ENCODE measurements around the gene IP6K2. TPM values are rescaled to one million over a fixed set of nuclear protein-coding genes. Genes with fewer than 3 reads are reported as not detected.

IP6K2 gene, protein sequence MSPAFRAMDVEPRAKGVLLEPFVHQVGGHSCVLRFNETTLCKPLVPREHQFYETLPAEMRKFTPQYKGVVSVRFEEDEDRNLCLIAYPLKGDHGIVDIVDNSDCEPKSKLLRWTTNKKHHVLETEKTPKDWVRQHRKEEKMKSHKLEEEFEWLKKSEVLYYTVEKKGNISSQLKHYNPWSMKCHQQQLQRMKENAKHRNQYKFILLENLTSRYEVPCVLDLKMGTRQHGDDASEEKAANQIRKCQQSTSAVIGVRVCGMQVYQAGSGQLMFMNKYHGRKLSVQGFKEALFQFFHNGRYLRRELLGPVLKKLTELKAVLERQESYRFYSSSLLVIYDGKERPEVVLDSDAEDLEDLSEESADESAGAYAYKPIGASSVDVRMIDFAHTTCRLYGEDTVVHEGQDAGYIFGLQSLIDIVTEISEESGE
- total RNA-seq, result 33.9 and 34.5 TPM in 2 replicates

DNA sequence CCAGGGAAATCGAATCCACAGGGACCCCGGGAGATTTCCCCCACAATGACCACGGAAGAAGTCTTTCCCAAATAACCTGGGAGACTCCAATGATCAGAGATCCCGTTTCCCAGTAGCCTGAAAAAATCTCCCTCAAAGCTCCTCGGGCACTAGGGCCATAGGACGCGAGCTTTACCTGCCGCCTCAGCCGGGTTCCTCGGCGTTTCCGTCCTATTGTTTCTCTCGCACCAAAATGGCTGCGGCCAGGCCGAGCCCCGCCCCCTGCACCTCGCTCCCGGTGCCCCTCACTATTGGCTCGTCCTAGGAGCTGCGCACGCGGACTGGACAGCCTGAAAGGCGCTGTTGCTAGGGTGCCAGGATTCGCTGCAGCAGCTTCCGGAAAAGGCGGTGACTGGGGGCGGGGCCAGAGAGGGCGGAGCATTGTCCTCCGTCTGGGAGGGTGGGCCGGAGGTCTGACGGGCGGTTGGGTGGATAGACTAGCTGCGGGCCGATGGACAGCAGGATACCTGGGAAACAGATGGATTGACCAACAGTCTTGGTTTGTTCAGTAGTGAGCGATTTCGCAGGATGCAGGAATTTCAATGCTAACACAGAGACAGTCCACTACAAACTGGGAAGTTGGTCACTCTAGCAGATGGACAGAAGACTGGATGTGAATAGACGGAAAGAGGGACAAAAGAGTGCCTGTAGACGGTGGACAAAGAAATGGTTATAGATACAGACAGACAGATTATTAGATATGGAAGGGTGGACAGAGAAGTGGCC is at the start of gene IP6K2:
TSS of gene IP6K2 (minus strand) at position 240 of the 765 bp plus-strand sequence. CDS start 21,930 bp downstream, outside the sequence.

DNA sequence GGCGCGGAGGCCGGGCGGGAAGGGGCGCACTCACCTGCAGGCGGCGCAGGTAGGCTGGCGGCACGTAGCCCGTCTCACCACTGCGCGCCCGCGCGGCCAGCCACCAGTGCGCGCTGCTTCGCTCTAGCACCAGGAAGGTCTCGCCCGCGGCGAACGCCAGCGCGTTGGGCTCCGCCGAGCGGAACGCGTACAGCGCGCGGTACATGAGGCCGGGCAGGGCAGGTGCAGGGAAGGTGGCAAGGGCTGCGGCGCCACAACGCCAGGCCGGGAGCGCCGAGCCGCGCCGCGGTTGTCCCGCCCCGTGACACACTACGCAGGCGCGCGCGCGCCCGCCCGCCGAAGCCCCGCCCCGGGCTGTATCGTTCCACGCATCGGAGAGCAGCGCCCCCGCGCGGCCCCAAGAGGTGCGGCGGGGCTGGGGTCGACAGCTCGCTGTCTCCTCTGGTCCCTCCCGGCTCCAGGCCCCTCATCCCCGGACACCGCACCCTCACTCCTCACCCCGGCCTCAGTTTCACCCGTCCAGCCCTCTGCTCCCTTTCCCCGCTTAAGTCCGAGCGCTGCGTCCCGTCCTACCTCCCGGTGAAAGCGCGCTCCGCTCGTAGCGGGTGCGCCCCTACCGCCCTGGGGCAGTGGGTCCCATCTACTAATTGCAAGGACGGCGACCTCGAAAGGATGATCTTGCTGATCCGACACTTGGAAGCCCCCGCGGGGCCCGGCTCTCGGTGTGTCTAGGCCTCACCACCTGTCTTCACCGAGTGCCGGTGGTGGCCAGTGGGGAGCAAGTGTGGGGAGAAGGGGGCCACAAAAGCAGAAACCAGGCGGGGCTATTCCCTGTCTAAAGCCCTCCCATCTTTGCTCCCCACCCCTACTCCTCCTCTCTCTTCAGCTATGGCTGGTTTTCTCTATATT is 31.2 kb downstream of the IP6K2 start, which contains the start of gene NCKIPSD:
TSS of gene NCKIPSD (minus strand) at position 313 of the 909 bp plus-strand sequence. CDS start at position 205, 108 bp downstream.

DNA sequence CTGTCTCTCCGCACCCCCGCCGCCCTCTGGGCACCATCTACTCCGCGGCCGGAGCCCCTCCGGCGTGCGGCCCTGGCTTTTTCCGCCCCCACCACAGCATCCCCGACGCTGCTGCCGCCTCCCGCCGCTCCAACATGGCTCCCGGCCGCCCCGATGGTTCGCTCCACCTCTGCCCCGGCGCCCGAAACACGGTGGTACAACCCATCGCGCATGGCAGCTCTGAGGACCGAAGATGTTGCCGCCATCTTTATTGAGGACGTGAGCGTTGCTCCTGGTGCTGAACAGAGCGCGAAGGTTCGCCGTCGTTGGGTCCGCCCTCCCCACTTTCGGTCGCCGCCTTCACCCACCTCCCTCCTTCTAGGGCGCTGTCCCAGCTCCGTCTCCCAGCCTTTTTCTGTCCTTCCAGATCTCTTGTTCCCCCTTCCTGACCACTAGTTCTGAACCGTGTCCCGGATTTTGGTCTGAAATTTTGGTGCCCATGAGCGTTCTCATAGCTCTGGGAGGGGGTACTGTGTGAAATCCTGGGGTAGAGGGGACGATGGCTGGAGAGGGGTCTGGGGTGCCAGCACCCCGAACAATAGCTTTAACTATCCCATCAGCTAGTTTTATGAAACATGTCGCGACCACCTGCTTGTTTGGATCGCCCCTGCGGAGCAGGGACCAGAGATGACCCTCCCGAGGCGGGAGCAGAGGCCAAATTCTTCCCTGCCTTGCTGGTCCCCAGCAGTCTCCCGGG is 54.1 kb downstream of the IP6K2 start, which contains the start of gene CELSR3:
TSS of gene CELSR3 (minus strand) at position 134 of the 736 bp plus-strand sequence. CDS start 252 bp downstream, outside the sequence.

Other genes with a start within 250 kb of the IP6K2 start
- 134 and 160 TPM in 2 replicates for gene SHISA5, start 213.0 kb downstream of the IP6K2 start, total RNA-seq
- gene PFKFB4, start 160.4 kb downstream of the IP6K2 start, total RNA-seq, result 59.8 and 62.5 TPM in 2 replicates
- gene UCN2, start 153.4 kb downstream of the IP6K2 start, total RNA-seq, result 0.98 and 1.4 TPM in 2 replicates
- gene COL7A1, start 121.9 kb downstream of the IP6K2 start, total RNA-seq, result 32.6 and 40.7 TPM in 2 replicates
- 229 and 273 TPM in 2 replicates for gene UQCRC1, start 107.6 kb downstream of the IP6K2 start, total RNA-seq
- not detected in 2 replicates for gene TMEM89, start 95.5 kb downstream of the IP6K2 start, total RNA-seq
- gene SLC26A6, start 81.8 kb downstream of the IP6K2 start, total RNA-seq, result 19.3 and 20.7 TPM in 2 replicates
- 0.91 and 2.9 TPM in 2 replicates for gene CELSR3, start 54.3 kb downstream of the IP6K2 start, total RNA-seq
- 15.9 and 18.9 TPM in 2 replicates for gene NCKIPSD, start 31.3 kb downstream of the IP6K2 start, total RNA-seq
- 35.2 and 36.6 TPM in 2 replicates for gene PRKAR2A, start 130.7 kb upstream of the IP6K2 start, total RNA-seq
- gene SLC25A20, start 181.7 kb upstream of the IP6K2 start, total RNA-seq, result 15.4 and 15.5 TPM in 2 replicates
- 68.4 and 71.4 TPM in 2 replicates for gene ARIH2, start 201.6 kb upstream of the IP6K2 start, total RNA-seq